GM19372 (cell line): ENCODE measurements around the gene GDAP1L1.

Source experiments
- ATAC-seq: cut with Tn5 transposase; IDR thresholded peaks from one replicate; pipeline ENCODE4 v1.9.1; 2021; ENCODE audit warnings: mild to moderate bottlenecking, low read depth, moderate library complexity; ENCODE audit not compliant: unreplicated experiment

The GDAP1L1 gene

DNA sequence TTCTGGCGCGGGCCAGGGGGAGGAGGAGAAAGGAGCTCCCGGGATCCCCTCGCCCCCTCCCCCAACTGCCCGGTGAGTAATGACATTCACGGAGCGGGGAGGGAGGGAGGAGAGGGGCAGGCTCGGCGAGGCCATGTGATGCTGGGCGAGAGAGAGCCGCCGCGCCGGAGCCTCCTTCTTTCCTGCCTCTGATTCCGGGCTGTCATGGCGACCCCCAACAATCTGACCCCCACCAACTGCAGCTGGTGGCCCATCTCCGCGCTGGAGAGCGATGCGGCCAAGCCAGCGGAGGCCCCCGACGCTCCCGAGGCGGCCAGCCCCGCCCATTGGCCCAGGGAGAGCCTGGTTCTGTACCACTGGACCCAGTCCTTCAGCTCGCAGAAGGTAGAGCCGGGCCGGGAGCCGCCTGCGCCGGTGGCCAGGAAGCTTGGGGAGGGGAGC is at the start of gene GDAP1L1:
TSS of gene GDAP1L1 (plus strand) at position 178 of the 441 bp plus-strand sequence. CDS start at position 205, 27 bp downstream.
- ATAC-seq: no peak

DNA sequence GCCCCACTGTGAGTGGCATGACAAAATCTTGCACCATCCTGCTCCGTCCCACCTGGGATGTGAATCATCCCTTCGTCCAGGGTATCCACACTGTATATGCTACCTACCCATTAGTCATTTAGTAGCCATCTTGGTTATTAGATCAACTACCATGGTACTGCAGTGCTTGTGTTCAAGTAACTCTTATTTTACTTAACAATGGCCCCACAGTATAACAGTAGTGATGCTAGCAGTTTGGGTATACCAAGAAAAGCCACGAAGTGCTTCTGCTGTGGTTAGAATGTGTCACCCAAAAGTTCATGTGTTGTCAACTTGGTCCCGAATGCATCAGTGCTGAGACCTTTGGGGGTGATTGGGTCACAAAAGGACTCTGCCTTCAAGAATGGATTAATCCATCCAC is 48.2 kb upstream of the GDAP1L1 start:
- no peak for ATAC-seq

DNA sequence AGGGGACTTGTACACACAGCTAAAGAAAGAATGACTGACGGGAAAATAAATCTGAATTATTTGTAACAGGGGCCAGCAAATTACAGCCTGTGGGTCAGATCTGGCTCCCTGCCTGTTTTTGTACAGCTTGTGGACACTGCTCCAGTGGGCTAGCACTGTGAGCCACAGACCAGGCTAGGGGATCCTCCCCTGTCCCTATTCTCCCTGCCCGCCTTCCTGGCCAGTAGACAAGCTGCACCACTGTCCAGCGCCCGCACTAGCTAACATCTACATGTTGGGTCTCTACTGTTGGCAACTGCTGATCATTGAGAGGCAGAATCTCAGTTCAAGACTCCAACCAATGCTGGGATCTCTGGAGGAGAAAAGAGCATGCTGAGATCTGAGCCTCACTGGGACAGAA is 47.2 kb upstream of the GDAP1L1 start:
- ATAC-seq: no peak

DNA sequence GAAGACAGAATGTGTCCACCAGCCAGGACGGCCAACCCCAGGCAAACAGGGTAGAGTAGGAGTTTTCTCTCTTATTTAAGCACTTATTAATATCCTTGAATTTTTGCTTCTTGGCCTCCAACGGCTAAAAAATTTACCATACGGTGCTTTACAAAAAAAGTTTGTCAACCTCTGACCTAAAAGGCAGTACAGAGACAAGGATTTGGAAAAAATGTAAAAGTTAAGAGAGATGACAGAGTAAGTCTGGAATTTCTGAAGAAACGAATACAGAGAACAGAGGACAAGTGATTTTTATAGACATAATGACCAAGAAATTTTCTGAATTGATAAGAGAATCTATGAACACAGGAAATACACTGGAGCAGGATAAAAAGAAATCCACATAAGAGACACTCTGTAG is 46.7 kb upstream of the GDAP1L1 start:
- no peak for ATAC-seq

DNA sequence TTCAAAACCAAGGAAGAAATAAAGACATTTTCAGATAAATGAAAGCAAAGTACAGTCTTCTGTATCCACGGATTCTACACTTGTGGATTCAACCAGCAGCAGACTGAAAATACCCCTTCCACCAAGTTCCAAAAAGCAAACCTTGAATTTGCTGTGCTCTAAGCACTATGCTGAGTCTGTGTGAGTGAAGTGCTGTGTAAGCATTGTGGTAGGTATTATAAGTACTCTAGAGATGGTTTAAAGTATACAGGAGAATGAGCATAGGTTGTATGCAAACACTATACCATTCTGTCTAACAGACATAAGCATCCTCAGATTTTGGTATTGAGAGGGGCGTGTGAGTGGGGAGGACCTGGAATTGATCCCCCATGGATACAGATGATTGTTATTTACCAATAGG is 46.1 kb upstream of the GDAP1L1 start:
- no peak for ATAC-seq

DNA sequence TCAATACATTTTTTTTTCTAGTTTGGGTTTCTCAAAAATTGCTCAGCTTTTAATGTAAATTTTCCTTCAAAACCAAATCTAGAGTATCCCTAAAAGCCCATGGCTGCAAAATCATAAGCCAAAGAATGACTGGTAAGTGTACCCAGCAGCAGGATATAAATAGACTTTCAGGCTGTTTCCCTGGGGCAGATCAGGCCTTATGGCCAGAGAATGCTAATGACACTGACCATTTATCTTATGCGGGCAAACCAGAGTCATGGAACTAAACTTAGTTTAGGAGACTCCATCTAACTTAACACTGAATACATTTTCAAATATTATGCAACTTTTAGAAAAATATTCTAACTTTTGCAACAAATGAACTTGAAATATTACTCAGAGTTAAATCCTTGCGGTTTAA is 43.9 kb upstream of the GDAP1L1 start:
- ATAC-seq: no peak

DNA sequence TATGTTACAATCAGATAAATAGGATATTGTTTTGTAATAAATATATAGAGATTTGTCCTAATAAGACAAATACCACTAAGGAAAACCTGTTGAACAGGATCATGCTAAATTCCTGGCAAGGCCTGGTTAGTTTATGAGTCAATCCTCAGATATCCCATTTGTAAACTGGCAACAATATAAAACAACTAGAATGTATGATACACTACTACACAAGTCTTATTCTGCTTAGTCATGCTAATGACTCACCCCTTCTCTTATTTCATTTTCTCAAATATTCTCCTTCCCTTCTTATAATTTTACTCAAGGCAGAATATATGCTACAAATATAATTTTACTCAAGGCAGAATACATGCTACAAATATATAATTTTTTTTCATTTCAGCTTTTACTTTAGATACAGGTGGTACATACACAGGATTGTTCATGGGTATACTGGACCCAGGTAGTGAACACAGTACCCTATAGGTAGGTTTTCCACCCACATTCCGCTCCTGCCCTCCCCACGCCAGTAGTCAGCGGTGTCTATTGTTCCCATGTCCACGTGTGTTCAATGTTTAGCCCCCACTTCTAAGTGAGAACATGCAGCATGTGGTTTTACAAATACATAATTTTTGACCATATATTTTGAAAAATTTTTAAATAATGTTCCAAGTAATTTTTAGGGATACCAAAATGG is 42.8 kb upstream of the GDAP1L1 start:
- no peak for ATAC-seq

DNA sequence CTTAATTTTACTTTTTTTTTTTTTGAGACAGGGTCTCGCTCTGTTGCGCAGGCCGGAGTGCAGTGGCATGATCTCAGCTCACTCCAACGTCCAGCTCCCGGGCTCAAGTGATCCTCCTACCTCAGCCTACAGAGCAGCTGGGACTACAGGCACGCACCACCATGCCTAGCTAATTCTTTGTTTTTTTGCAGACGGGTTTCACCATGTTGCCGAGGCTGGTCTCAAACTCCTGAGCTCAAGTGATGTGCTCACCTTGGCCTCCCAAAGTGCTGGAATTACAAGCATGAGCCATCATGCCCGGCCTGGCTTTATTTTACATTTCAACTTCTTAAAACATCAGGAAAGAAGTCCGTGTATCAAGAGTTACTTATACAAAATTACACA is 42.3 kb upstream of the GDAP1L1 start:
- no peak for ATAC-seq

DNA sequence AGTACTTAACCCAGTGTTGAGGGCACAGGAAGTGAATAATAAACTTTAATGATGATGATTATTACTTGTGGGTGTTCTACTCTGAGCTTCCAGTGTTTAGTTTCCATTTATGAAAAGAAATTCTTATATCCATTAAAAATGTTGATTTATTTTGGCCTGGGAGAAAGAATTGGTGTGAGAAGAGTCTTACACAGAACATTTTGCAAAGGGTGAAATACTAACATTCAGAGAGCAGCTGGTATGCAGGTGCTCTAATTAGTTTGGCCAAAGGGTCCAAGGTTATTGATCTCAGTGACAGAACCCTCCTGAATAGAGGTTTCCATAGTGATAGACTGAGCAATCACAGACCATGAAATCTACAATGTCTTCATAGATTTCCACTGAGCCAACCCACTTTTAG is 41.0 kb upstream of the GDAP1L1 start:
- ATAC-seq: no peak

DNA sequence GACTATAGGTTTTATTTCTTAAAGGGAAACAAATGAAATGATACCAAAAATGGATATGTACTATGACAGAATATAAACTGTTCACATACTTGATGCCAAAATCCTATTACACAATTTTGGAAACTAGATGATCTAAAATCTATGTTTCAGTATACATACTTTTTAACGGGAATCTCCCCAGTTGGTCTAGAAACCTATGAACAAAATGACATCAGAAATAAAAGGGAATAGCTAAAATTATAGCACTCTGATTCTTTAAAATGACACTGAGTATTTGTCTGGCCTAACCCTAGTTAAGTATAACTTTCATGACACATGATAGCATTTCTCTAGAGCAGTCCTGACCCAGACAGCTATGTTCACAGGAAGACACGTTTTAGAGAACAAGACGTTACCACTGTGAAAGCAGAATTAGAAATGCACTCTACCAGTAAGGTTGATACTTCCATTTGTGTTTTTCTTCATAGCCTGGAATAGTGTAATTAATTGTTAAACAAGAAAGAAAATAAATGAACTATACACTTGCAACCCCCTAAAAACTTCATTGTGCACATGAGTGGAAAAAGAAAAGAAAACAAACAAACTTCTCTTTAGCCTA is 39.9 kb upstream of the GDAP1L1 start:
- ATAC-seq: no peak

DNA sequence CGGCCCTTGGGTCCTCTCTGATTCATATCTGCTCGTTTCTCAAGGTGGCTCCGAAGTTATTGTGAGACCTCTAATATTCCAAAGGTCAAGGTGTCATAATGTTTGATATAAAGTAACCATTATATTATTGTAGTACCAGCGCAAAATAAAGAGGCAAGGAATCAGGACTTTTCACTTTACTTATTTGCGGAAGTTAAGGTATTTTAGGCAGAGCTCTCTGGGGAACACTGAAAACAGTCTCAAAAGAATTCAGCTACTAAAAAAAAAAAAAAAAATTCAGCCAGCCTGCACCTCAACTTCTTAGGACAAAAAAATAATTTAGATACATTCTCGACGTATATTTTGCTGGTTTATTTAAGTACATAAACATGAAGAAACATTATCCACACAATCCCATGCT is 38.9 kb upstream of the GDAP1L1 start:
- ATAC-seq: no peak

DNA sequence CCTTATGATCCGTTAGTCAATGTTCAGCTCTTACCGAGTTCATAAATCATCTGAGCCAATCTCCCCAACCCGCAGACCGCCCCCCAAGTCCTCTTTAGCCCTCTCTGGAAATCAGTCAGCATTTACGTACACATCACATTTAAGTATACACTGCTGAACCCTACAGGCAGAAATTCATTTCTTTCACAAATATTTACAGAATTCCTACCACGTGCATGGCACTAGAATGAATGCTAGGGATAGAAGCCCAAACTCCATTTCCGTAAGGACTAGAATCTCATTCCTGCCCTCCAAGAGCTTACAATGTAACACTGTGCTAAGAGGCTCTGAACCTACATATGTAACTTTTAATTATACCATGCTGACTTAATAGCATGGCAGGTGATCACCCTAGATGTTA is 38.3 kb upstream of the GDAP1L1 start:
- no peak for ATAC-seq

DNA sequence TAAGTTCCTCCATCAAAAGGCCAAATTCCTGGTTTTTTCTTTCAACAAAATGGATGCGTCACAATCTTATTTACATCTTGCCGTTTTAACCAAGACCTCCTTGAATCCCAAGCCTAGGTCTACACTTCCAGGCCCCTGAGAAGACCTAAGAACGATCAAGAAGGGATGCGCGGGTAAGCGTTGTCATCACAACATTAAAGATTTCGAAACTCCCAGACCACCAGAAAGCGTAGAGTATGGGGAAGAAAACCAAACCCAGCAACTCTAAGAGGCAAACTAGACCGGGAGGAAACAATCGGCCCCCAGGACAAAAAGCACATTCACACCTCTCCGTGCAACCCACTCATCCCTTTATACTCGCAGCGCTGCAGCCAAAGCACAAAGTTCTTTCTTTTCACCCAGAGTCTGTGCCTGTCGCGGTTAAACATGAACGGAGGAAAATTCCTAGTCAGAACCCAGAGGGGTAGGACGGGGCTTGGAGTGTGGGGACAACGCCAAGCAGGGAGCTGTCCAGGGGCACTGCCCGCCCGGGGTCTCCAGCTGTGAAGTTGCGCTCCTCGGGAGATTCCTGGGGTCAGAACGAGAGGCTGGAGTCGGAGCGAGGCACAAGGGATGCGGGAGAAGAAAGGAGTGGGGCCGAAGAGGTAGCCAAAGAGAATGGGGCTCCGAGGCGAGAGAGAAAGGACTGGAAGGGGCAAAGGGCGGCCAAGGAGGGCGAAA is 37.3 kb upstream of the GDAP1L1 start:
- no peak for ATAC-seq

DNA sequence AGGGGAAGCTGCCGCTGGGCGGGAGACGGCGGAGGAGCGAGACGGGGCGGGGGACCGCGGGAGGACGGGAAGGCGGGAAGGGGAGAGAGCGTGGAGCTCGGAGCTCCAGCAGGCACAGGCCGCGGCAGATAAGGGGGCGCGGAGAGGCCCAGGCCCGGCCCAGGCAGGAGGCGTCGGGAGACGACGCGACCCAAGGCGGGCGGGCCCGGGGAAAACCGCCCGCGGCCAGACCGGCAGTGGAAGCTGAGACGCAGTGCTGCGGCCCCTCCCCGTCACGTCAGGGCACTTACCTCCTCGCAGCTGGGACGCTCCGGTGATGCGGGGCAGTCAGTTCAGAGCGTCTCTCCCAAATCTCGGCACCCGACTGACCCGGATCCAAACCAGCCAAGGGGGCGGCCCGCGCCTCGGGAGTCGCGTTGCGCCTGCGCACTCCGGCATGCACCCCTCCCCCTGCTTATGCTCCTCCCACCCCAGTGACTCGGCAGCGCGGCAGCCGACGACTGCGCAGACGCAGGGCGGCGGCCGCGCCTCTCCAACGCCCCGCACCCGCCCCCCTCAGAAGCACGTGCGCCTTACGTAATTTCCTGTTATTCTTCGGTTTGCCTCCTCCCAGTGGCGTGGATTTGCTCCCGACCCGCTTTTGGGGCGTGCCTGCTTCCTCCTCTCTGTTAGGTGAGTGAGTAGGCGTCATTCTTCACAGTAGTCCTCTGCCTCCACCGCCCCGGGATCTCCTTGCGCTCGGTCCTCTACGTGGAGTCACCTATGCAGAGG is 36.5 kb upstream of the GDAP1L1 start, which contains the start of gene OSER1:
TSS of gene OSER1 (minus strand) at position 366 of the 771 bp plus-strand sequence. CDS start 3,814 bp downstream, outside the sequence.
- ATAC-seq: peak; percentile 78

DNA sequence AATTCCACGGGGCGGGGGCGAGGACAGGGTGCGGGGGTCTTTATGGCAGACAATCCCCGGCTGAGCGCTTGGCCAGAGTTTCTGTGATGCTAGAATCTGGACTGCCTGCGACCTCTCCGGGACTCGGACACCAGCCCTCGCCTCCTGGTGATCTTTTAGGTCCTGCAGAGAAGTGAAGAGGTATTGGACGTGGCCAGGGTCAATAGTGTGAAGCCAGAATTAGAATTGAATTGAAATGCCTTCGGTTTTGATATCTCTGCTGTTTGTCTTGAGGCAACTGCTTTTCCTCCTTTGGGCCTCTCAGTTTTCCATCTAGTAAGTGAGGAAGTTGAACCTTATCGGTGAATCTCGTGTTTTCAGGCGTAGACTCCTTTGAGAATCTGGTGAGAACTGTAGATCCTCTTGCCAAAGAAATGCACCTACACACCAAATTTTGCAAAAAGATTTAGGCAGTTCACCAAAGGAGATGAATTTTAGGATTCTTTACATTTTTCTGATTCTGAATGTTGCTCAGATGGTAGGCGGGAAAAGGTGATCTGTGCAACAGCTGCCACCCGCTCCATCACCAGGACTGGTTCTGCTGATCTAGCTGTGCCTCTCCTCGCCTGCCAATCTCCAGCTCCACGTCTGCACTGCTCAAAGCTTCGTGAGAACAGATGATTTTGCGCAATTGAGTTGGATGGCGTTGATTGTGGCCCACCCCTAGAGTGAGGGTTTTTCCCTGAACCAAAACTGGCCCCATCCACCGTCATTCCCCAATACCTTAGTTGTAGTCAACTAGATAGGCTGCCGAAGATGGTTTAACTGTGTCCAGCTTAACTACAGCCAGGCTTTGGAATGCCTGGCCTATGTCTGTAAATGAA is 35.7 kb upstream of the GDAP1L1 start:
- ATAC-seq: peak; percentile 5

DNA sequence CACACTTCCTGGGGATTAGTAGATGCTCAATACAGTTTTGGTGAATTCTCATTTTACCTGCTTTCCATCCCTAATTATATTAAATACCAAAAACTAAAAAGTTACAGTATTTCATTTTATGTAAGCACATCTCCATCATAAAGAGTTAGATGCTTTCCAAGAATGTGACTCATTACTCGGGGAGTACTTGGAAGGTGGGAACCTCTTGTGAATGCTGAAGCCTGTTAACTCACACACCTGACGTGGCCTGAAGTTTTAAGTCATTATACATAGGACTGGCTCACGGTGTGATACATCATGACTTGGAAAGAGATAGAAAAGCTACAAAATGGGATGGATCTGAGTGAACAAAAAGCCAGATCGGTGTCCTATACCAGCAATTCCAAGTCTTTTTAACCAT is 34.3 kb upstream of the GDAP1L1 start:
- no peak for ATAC-seq

DNA sequence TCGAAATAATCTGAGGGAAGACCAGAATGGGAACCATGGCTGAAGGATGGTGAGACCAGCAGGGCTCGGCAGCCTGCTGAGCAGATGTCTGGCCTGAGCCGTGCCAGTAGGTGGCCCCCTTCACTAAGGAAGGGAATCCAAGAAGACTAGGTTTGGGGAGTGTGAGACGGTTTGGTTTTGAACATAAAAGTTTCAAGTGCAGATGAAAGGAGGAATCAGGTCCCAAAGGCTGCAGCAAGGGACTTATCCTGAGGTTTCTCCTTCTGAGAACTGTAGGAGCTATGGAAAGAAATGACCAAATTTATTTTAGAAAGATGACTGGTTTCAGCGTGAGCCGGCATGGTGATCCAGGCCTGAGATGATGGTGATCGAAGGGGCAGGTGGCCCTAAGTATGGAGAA is 32.0 kb upstream of the GDAP1L1 start:
- ATAC-seq: no peak

DNA sequence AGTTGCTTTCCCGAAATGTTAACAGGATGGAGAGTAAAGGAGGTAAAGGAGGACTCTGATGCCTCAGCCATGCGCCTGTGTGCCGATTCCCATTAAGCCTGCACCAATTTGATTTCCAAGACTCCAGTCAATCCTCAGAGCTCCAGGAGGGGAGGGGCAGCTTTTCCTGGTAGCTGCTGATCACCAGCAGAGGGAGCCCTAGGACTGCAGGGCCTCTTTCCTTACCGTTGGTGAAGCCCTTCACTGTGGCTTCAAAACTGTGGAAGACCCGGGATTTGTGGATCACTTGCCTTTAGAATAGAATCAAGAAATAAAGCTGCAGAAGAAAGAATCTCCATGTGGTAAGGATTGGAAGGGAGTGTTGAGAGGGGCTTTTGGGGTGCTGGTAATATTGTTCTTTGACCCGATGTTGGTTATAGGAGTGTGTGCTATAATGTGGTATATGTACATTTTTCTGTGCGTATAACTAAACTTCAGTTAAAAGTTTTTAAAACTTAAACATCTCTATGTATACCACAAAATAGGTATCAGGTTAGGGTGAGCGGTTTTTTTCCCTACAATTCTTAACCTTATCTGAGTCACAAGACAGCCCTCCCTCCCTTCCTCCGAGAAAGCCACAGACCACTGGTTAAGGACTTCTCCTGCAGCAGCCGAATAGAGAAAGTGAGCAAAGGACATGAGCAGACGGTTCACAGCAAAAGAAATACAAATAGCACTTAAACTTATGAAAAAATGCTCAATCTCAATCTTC is 29.6 kb upstream of the GDAP1L1 start:
- no peak for ATAC-seq

DNA sequence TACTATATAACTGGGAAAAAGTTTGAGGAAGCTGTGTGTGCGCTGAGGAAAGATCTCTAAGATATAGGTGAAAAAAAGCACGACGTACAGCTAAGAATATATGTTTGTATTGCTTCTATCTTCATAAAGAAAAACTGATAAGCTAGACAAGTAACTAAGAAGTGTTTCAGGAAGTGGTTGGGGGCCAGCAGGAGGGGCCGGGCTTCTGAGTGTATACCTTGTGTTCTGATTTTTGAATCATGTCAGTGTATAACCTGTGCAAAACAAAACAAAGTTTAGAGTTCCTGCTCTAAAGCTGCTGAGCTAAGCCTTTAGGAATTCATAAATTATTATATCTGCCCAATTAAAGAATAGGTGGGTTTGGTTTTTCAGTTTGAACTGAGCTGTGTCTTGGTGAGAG is 28.7 kb upstream of the GDAP1L1 start:
- no peak for ATAC-seq
